Fibroblast of skin of right quadriceps (primary cell): ENCODE data around the gene FUT7.

Experiments used
- DNase-seq: peaks from one replicate; pipeline ENCODE4 v3.0.0-alpha.2; 2013

Gene FUT7

GRCh38 chr9:137030538-137031527 is 1.1 kb downstream of the FUT7 start:
- no peak for DNase-seq

GRCh38 chr9:137030006-137030405 is 1.9 kb downstream of the FUT7 start:
- DNase-seq: no peak

GRCh38 chr9:137029058-137029936 is 2.6 kb downstream of the FUT7 start:
- DNase-seq: peak; percentile 25

GRCh38 chr9:137028263-137029057 is 3.4 kb downstream of the FUT7 start:
- peak; percentile 31 for DNase-seq

- DNase-seq: no peak
Observed at GRCh38 chr9:137027369-137028262, 4.3 kb downstream of the FUT7 start, which contains the start of gene ABCA2. ABCA2 (minus strand) TSS chr9:137028237; CDS start chr9:137028140, 97 bp downstream.

GRCh38 chr9:137026828-137027227 is 5.1 kb downstream of the FUT7 start:
- DNase-seq: no peak

- DNase-seq: no peak
Observed at GRCh38 chr9:137026384-137026783, 5.5 kb downstream of the FUT7 start.

- DNase-seq: no peak
Observed at GRCh38 chr9:137025517-137025966, 6.3 kb downstream of the FUT7 start.

- DNase-seq: no peak
Observed at GRCh38 chr9:137023583-137023991, 8.3 kb downstream of the FUT7 start.

- DNase-seq: no peak
Observed at GRCh38 chr9:137023157-137023556, 8.7 kb downstream of the FUT7 start.

- no peak for DNase-seq
Observed at GRCh38 chr9:137022662-137023008, 9.3 kb downstream of the FUT7 start.

- peak; percentile 34 for DNase-seq
Observed at GRCh38 chr9:137021979-137022661, 9.8 kb downstream of the FUT7 start.

- DNase-seq: no peak
Observed at GRCh38 chr9:137021568-137021978, 10.3 kb downstream of the FUT7 start.

GRCh38 chr9:137020771-137021567 is 10.9 kb downstream of the FUT7 start:
- no peak for DNase-seq

- DNase-seq: no peak
Observed at GRCh38 chr9:137019891-137020683, 11.8 kb downstream of the FUT7 start.

- no peak for DNase-seq
Observed at GRCh38 chr9:137018761-137019559, 12.9 kb downstream of the FUT7 start.

GRCh38 chr9:137017791-137018497 is 13.9 kb downstream of the FUT7 start:
- DNase-seq: no peak

GRCh38 chr9:137017071-137017470 is 14.8 kb downstream of the FUT7 start:
- DNase-seq: no peak
